ENCODE data around the gene COL4A2.

The COL4A2 gene

DNA sequence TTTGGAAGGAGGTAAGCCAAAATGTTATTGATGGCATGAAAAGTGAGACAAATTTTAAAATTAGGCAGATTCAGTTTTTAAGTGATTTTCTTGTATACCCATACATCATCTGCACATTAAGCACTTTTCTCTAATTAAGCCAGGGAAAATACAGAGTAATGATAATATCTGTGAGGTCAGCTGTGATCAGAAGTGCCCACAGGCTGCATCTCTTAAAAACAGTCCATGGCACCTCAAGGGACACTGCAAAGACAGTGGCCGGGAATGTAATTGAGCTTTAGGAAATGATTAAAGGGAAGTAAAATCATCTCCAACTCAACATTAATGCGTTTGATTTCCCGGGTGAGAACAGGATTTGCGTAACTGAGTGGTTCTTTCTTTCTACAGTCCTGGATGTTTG is 2.1 kb upstream of the COL4A2 start:
- TF ChIP-seq, protein P1, sequence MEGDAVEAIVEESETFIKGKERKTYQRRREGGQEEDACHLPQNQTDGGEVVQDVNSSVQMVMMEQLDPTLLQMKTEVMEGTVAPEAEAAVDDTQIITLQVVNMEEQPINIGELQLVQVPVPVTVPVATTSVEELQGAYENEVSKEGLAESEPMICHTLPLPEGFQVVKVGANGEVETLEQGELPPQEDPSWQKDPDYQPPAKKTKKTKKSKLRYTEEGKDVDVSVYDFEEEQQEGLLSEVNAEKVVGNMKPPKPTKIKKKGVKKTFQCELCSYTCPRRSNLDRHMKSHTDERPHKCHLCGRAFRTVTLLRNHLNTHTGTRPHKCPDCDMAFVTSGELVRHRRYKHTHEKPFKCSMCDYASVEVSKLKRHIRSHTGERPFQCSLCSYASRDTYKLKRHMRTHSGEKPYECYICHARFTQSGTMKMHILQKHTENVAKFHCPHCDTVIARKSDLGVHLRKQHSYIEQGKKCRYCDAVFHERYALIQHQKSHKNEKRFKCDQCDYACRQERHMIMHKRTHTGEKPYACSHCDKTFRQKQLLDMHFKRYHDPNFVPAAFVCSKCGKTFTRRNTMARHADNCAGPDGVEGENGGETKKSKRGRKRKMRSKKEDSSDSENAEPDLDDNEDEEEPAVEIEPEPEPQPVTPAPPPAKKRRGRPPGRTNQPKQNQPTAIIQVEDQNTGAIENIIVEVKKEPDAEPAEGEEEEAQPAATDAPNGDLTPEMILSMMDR (IDR thresholded peaks at IDR 0.05; ENCODE audit: low read length) = no peak
- TF ChIP-seq EZH2 (optimal IDR thresholded peaks at IDR 0.05; ENCODE audit: low read depth, low read length) (no peak), EZH2phosphoT487 (IDR thresholded peaks at IDR 0.05; ENCODE audit: low read length) (no peak)
- no peaks in the 10 kb centered on the region for H4K20me1 ChIP-seq (ENCODE audit: insufficient read depth, low read length)
- H3K4me1 ChIP-seq (ENCODE audit: low read length) = no peaks in the 10 kb centered on the region
- no peak for DNase-seq
- H3K4me2 ChIP-seq (ENCODE audit: low read depth, low read length) = no peak overlapping the region
- no peak overlapping the region for H2AFZ ChIP-seq (ENCODE audit: low read length)
- H3K9ac ChIP-seq (ENCODE audit: low read length) = no peak overlapping the region
- no peaks in the 10 kb centered on the region for H3F3A ChIP-seq (ENCODE audit: insufficient read depth, low read length)
- no peaks in the 10 kb centered on the region for H3K9me3 ChIP-seq (replicated peaks; ENCODE audit: insufficient read depth, low read length)
- no peak overlapping the region for H3K4me3 ChIP-seq (ENCODE audit: low read length)
- no peaks in the 10 kb centered on the region for H3K36me3 ChIP-seq (replicated peaks; ENCODE audit: insufficient read depth, low read length)
- no peaks in the 10 kb centered on the region for H3K9me2 ChIP-seq (replicated peaks; ENCODE audit: insufficient read depth, low read length)
- no peaks in the 10 kb centered on the region for H3K79me2 ChIP-seq (ENCODE audit: low read length)
- no peaks in the 10 kb centered on the region for H3K27me3 ChIP-seq (replicated peaks; ENCODE audit: insufficient read depth, low read length)
- no peak overlapping the region for H3K27ac ChIP-seq (ENCODE audit: low read length)

DNA sequence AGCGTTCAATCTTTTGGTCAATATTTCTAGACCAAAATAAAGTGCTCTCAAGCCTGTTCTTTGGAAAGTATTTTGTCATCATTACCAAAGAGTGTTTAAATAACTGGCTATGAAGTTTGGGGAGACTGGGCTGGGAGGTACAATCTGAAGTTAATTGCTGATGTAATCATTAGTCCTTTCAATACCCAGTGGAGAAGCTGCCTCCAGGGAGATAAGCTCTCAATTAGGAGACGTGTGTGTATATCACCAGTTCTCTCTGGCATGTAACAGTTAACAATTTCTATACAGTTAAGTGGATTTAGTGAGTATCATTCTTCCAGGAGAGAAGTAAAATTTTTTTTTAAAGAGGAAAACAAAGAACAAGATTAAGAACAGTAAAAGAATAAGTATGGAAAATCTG is 1.5 kb upstream of the COL4A2 start:
- H3K79me2 ChIP-seq (ENCODE audit: low read length) = no peaks in the 10 kb centered on the region
- H3K4me2 ChIP-seq (ENCODE audit: low read depth, low read length) = no peak overlapping the region
- no peaks in the 10 kb centered on the region for H3K27me3 ChIP-seq (replicated peaks; ENCODE audit: insufficient read depth, low read length)
- no peak for DNase-seq
- no peaks in the 10 kb centered on the region for H3K4me1 ChIP-seq (ENCODE audit: low read length)
- H3K27ac ChIP-seq (ENCODE audit: low read length) = no peak overlapping the region
- no peak overlapping the region for H3K4me3 ChIP-seq (ENCODE audit: low read length)
- TF ChIP-seq, protein P1 (IDR thresholded peaks at IDR 0.05; ENCODE audit: low read length) = no peak
- TF ChIP-seq EZH2 (optimal IDR thresholded peaks at IDR 0.05; ENCODE audit: low read depth, low read length) = no peak
- TF ChIP-seq EZH2phosphoT487 (IDR thresholded peaks at IDR 0.05; ENCODE audit: low read length) = no peak
- no peak overlapping the region for H3K9ac ChIP-seq (ENCODE audit: low read length)
- no peaks in the 10 kb centered on the region for H4K20me1 ChIP-seq (ENCODE audit: insufficient read depth, low read length)
- no peaks in the 10 kb centered on the region for H3F3A ChIP-seq (ENCODE audit: insufficient read depth, low read length)
- H3K9me2 ChIP-seq (replicated peaks; ENCODE audit: insufficient read depth, low read length) = no peaks in the 10 kb centered on the region
- no peaks in the 10 kb centered on the region for H3K9me3 ChIP-seq (replicated peaks; ENCODE audit: insufficient read depth, low read length)
- no peaks in the 10 kb centered on the region for H3K36me3 ChIP-seq (replicated peaks; ENCODE audit: insufficient read depth, low read length)
- no peak overlapping the region for H2AFZ ChIP-seq (ENCODE audit: low read length)

DNA sequence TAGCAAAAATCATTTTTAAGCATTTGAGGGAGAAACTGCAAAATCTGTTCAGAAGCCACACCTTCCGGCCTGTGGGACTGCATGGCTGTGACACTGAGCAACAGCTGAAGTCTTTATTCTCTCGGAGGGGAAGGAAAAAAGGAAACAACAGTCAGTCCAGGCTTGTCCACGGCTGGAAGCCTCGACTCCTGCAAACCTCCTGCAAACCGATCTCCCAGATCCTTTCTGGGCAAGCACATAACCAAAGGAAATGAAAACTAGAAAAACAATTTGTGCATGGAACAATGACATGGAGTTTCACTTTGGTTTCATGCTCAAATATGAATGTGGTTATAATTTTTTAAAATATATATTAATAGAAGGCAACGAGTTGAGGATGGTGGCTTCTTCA is 1.1 kb upstream of the COL4A2 start:
- DNase-seq = no peak
- H3F3A ChIP-seq (ENCODE audit: insufficient read depth, low read length) = no peaks in the 10 kb centered on the region
- H3K4me3 ChIP-seq (ENCODE audit: low read length) = no peak overlapping the region
- no peak overlapping the region for H2AFZ ChIP-seq (ENCODE audit: low read length)
- H3K79me2 ChIP-seq (ENCODE audit: low read length) = no peaks in the 10 kb centered on the region
- no peaks in the 10 kb centered on the region for H4K20me1 ChIP-seq (ENCODE audit: insufficient read depth, low read length)
- H3K4me2 ChIP-seq (ENCODE audit: low read depth, low read length) = no peak overlapping the region
- no peaks in the 10 kb centered on the region for H3K27me3 ChIP-seq (replicated peaks; ENCODE audit: insufficient read depth, low read length)
- H3K9ac ChIP-seq (ENCODE audit: low read length) = no peak overlapping the region
- H3K36me3 ChIP-seq (replicated peaks; ENCODE audit: insufficient read depth, low read length) = no peaks in the 10 kb centered on the region
- TF ChIP-seq EZH2phosphoT487 (IDR thresholded peaks at IDR 0.05; ENCODE audit: low read length) (no peak), EZH2 (optimal IDR thresholded peaks at IDR 0.05; ENCODE audit: low read depth, low read length) (no peak)
- TF ChIP-seq, protein P1 (IDR thresholded peaks at IDR 0.05; ENCODE audit: low read length) = no peak
- H3K4me1 ChIP-seq (ENCODE audit: low read length) = no peaks in the 10 kb centered on the region
- H3K9me2 ChIP-seq (replicated peaks; ENCODE audit: insufficient read depth, low read length) = no peaks in the 10 kb centered on the region
- no peak overlapping the region for H3K27ac ChIP-seq (ENCODE audit: low read length)
- no peaks in the 10 kb centered on the region for H3K9me3 ChIP-seq (replicated peaks; ENCODE audit: insufficient read depth, low read length)

Measured in MM.1S (cell line).